Ishikawa (cell line): ENCODE results near the gene DMKN.

Experiments used
- CEBPB ChIP-seq: IDR thresholded peaks from 2 replicates; pipeline ENCODE4 v1.6.1; 2012
- CREB1 ChIP-seq: IDR thresholded peaks from 2 replicates; pipeline ENCODE4 v1.6.1; 2012; ENCODE audit warnings: low read depth
- EP300 ChIP-seq: IDR thresholded peaks from 2 replicates; pipeline ENCODE4 v1.6.1; 2012; ENCODE audit warnings: borderline replicate concordance
- FOXM1 ChIP-seq: IDR thresholded peaks from 2 replicates; pipeline ENCODE4 v1.6.1; 2012; ENCODE audit warnings: low read depth, borderline replicate concordance
- NFIC ChIP-seq: IDR thresholded peaks from 2 replicates; pipeline ENCODE4 v1.6.1; 2012
- RAD21 ChIP-seq: IDR thresholded peaks from 2 replicates; pipeline ENCODE4 v1.6.1; 2012; ENCODE audit warnings: low read depth
- TAF1 ChIP-seq: IDR thresholded peaks from 2 replicates; pipeline ENCODE4 v1.6.1; 2012; ENCODE audit warnings: low read depth, mild to moderate bottlenecking
- TEAD4 ChIP-seq: IDR thresholded peaks from 2 replicates; pipeline ENCODE4 v1.6.1; 2012
- YY1 ChIP-seq: IDR thresholded peaks from 2 replicates; pipeline ENCODE4 v1.6.1; 2012; ENCODE audit warnings: low read depth
- ZBTB7A ChIP-seq: IDR thresholded peaks from 2 replicates; pipeline ENCODE4 v1.6.1; 2012; ENCODE audit warnings: low read depth
- TF ChIP-seq, protein P1 (sequence below): IDR thresholded peaks from 2 replicates; pipeline ENCODE4 v1.6.1; 2012; ENCODE audit warnings: low read depth, mild to moderate bottlenecking
- TF ChIP-seq, protein P2 (sequence below): IDR thresholded peaks from 2 replicates; pipeline ENCODE4 v1.6.1; 2012

DNA sequence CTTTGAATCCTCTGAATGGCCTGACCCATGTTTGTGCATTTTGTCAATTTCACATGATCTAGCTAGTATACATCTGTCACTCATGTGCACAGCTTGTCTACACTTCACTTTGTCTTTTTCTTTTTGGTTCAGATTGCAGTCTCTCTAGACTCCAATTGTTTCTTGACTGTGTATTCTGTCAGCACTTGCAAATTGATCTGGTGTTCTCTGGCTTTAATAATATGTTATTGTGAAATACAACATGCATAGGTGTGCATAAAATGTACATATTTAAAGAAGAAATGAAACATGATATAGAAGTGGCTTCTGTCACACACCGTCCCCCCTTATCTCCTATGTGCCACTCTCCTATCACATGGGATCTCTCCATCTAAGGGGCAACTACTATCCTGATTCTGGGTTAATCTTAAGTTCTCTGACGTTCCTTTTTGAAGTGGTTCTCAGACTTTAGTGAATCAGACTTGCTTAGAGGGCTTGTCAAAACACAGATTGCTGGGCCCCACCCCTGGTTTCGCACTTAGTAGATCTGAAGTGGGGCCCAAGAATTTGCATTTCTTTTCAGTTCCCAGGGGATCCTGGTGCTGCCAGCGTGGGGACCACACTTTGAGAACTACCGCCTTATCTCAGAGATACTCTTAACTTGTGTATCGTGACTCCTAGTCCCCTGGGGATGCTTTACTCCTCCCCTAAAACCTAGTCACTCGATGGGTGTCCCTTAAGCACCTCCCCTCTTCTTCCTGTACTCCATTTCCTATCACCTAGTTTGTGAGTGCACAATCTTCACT, 29.0 kb downstream of the DMKN start:
- TF ChIP-seq FOXM1, result no peak
- TF ChIP-seq YY1, result no peak
- TF ChIP-seq, protein P1, sequence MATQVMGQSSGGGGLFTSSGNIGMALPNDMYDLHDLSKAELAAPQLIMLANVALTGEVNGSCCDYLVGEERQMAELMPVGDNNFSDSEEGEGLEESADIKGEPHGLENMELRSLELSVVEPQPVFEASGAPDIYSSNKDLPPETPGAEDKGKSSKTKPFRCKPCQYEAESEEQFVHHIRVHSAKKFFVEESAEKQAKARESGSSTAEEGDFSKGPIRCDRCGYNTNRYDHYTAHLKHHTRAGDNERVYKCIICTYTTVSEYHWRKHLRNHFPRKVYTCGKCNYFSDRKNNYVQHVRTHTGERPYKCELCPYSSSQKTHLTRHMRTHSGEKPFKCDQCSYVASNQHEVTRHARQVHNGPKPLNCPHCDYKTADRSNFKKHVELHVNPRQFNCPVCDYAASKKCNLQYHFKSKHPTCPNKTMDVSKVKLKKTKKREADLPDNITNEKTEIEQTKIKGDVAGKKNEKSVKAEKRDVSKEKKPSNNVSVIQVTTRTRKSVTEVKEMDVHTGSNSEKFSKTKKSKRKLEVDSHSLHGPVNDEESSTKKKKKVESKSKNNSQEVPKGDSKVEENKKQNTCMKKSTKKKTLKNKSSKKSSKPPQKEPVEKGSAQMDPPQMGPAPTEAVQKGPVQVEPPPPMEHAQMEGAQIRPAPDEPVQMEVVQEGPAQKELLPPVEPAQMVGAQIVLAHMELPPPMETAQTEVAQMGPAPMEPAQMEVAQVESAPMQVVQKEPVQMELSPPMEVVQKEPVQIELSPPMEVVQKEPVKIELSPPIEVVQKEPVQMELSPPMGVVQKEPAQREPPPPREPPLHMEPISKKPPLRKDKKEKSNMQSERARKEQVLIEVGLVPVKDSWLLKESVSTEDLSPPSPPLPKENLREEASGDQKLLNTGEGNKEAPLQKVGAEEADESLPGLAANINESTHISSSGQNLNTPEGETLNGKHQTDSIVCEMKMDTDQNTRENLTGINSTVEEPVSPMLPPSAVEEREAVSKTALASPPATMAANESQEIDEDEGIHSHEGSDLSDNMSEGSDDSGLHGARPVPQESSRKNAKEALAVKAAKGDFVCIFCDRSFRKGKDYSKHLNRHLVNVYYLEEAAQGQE, result no peak
- no peak for TF ChIP-seq TEAD4
- TF ChIP-seq CREB1, result no peak
- TF ChIP-seq TAF1, result no peak
- TF ChIP-seq CEBPB, result no peak
- TF ChIP-seq RAD21, result no peak
- no peak for TF ChIP-seq EP300
- TF ChIP-seq, protein P2, sequence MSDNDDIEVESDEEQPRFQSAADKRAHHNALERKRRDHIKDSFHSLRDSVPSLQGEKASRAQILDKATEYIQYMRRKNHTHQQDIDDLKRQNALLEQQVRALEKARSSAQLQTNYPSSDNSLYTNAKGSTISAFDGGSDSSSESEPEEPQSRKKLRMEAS, result no peak
- no peak for TF ChIP-seq NFIC
- no peak for TF ChIP-seq ZBTB7A
